ENCODE data around the gene PROB1. TPM values are rescaled to one million over a fixed set of nuclear protein-coding genes. Genes with fewer than 3 reads are reported as not detected.

The PROB1 gene
- polyA plus RNA-seq, 1 donor from 2014 or later = 0.74 TPM

DNA sequence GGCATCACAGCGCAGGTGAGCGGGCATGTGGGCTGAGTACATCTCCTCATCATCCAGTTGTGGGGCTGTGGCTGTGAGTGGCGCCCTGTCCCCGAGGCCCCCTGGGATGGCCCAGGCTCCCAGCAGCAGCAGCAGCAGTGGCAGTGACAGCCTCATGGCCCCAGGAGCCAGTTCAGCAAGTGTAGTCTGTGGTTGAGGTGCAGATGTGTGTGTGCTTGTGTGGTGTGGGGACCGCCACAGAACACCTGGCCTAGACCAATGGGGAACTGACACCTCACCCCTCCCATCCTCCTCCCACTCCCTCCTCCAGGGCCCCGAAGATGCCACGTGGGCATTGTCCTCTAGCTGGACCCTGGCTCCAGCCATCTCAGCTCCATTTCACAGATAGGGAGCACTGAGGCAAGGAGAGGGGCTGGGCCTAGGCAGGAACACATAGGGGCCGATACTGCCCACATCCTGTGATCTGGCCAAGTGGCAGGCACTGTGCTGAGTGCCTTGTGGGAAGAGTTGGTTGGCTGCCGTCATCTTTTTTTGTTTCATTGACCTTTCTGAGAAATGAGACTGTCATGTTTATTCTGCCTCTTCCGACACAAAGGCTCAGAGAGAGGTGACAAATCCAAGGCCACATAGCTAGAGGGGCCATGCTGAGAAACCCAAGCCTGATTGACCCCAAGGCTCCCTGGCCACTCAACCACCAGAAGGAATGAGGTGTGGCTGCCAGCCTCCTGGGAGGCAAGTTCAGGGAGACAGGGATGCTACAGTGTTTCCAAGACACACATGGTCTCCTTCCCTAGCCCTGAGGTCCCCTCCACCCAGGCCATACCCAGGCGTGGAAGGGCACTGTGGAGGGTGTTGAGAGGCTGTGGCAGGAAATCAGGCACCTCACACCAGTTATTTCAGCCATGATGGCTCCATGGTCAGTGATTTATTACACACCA is 4.9 kb downstream of the PROB1 start, which contains the start of gene MZB1:
Gene MZB1, minus strand, starts transcription at position 213 of the 938 bp plus-strand sequence. Its CDS starts 57 bp downstream, at position 156.
- no peaks in the 10 kb centered on the region for H3K9me3 ChIP-seq (ENCODE audit: low read length)
- H3K79me2 ChIP-seq (replicated peaks; ENCODE audit: insufficient read depth, low read length) = no peaks in the 10 kb centered on the region
- H3K27me3 ChIP-seq (ENCODE audit: insufficient read depth, low read depth, low read length) = peaks cover 39% of the 10 kb centered on the region
- no peaks in the 10 kb centered on the region for H3K9me2 ChIP-seq (ENCODE audit: insufficient read depth, low read length)
- H3K27ac ChIP-seq (ENCODE audit: low read length) = no peak within 1 kb of the TSS
- no peak within 1 kb of the TSS for H3K4me2 ChIP-seq (ENCODE audit: low read length)
- H2AFZ ChIP-seq (ENCODE audit: low read depth, low read length) = no peak within 1 kb of the TSS
- TF ChIP-seq TAF1 (IDR thresholded peaks at IDR 0.05; ENCODE audit: low read depth) = no peak
- no peak for TF ChIP-seq RAD21 (conservative IDR thresholded peaks at IDR 0.05)
- TF ChIP-seq, protein P1, sequence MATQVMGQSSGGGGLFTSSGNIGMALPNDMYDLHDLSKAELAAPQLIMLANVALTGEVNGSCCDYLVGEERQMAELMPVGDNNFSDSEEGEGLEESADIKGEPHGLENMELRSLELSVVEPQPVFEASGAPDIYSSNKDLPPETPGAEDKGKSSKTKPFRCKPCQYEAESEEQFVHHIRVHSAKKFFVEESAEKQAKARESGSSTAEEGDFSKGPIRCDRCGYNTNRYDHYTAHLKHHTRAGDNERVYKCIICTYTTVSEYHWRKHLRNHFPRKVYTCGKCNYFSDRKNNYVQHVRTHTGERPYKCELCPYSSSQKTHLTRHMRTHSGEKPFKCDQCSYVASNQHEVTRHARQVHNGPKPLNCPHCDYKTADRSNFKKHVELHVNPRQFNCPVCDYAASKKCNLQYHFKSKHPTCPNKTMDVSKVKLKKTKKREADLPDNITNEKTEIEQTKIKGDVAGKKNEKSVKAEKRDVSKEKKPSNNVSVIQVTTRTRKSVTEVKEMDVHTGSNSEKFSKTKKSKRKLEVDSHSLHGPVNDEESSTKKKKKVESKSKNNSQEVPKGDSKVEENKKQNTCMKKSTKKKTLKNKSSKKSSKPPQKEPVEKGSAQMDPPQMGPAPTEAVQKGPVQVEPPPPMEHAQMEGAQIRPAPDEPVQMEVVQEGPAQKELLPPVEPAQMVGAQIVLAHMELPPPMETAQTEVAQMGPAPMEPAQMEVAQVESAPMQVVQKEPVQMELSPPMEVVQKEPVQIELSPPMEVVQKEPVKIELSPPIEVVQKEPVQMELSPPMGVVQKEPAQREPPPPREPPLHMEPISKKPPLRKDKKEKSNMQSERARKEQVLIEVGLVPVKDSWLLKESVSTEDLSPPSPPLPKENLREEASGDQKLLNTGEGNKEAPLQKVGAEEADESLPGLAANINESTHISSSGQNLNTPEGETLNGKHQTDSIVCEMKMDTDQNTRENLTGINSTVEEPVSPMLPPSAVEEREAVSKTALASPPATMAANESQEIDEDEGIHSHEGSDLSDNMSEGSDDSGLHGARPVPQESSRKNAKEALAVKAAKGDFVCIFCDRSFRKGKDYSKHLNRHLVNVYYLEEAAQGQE (IDR thresholded peaks at IDR 0.05; ENCODE audit: borderline replicate concordance) = no peak
- TF ChIP-seq SMC3 (conservative IDR thresholded peaks at IDR 0.05; ENCODE audit: poor library complexity) = no peak
- TF ChIP-seq EP300 (conservative IDR thresholded peaks at IDR 0.05; ENCODE audit: poor library complexity, severe bottlenecking) = no peak
- no peak for TF ChIP-seq EZH2 (IDR thresholded peaks at IDR 0.05; ENCODE audit: borderline replicate concordance, insufficient read depth, low read length, poor library complexity, severe bottlenecking)
- TF ChIP-seq POLR2AphosphoS5 (IDR thresholded peaks at IDR 0.05) = no peak
- no peak for TF ChIP-seq MXI1 (conservative IDR thresholded peaks at IDR 0.05; ENCODE audit: poor library complexity, severe bottlenecking)
- TF ChIP-seq, protein P2, sequence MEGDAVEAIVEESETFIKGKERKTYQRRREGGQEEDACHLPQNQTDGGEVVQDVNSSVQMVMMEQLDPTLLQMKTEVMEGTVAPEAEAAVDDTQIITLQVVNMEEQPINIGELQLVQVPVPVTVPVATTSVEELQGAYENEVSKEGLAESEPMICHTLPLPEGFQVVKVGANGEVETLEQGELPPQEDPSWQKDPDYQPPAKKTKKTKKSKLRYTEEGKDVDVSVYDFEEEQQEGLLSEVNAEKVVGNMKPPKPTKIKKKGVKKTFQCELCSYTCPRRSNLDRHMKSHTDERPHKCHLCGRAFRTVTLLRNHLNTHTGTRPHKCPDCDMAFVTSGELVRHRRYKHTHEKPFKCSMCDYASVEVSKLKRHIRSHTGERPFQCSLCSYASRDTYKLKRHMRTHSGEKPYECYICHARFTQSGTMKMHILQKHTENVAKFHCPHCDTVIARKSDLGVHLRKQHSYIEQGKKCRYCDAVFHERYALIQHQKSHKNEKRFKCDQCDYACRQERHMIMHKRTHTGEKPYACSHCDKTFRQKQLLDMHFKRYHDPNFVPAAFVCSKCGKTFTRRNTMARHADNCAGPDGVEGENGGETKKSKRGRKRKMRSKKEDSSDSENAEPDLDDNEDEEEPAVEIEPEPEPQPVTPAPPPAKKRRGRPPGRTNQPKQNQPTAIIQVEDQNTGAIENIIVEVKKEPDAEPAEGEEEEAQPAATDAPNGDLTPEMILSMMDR (IDR thresholded peaks at IDR 0.05; ENCODE audit: poor library complexity, severe bottlenecking) = no peak
- no peak within 1 kb of the TSS for H3K4me3 ChIP-seq (ENCODE audit: low read length)
- no peaks in the 10 kb centered on the region for H4K20me1 ChIP-seq (ENCODE audit: insufficient read depth)
- no peaks in the 10 kb centered on the region for H3K36me3 ChIP-seq (ENCODE audit: insufficient read depth, low read length)
- H3K9ac ChIP-seq (ENCODE audit: low read length) = no peak within 1 kb of the TSS
- no peaks in the 10 kb centered on the region for H3F3A ChIP-seq (ENCODE audit: insufficient read depth, low read length, poor library complexity, severe bottlenecking)

DNA sequence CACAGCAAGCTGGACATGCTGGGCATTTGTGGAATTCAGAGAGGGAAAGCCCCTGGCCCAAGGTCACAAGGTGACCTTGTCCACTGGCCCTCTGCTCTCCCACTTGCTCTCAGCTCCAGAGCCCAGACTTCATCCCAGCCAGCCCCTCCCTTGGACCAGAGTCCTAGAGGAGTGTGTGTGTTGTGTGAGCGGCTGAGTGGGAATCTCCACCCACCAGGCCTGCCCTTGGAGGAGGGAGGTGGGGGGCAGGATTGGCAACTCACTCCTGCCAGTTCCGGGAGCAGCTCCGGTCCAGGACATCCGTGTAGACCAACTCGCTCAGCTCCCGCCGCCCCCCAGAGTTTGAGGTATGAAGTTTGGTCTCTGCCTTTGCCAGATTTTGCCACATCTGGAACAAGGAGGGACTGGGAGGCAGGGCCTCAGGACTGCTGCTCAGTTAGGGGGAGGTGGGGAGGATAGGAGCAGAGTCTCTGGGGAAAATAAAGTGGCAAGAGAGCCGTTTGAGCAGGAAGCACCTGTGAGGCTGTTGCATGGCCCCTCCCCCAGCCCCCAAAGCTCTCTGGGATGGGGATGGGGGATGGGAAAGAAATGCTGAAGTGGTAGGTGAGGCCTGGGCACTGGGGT is 6.6 kb downstream of the PROB1 start:
- H3K4me2 ChIP-seq (ENCODE audit: low read length) = no peak overlapping the region
- H4K20me1 ChIP-seq (ENCODE audit: insufficient read depth) = no peaks in the 10 kb centered on the region
- H3K79me2 ChIP-seq (replicated peaks; ENCODE audit: insufficient read depth, low read length) = no peaks in the 10 kb centered on the region

More for the DNA sequence above, 6.6 kb downstream of the PROB1 start:
- Histone ChIP-seq H3K27ac (ENCODE audit: low read length) (no peak overlapping the region), H3K9me3 (ENCODE audit: low read length) (no peaks in the 10 kb centered on the region), H3F3A (ENCODE audit: insufficient read depth, low read length, poor library complexity, severe bottlenecking) (no peaks in the 10 kb centered on the region), H3K9me2 (ENCODE audit: insufficient read depth, low read length) (no peaks in the 10 kb centered on the region), H3K36me3 (ENCODE audit: insufficient read depth, low read length) (no peaks in the 10 kb centered on the region), H3K4me3 (ENCODE audit: low read length) (no peak overlapping the region), H3K27me3 (ENCODE audit: insufficient read depth, low read depth, low read length) (peaks cover 23% of the 10 kb centered on the region), H3K9ac (ENCODE audit: low read length) (no peak overlapping the region), H2AFZ (ENCODE audit: low read depth, low read length) (no peak overlapping the region)
- TF ChIP-seq EZH2 (IDR thresholded peaks at IDR 0.05; ENCODE audit: borderline replicate concordance, insufficient read depth, low read length, poor library complexity, severe bottlenecking) (no peak), MXI1 (conservative IDR thresholded peaks at IDR 0.05; ENCODE audit: poor library complexity, severe bottlenecking) (no peak), SMC3 (conservative IDR thresholded peaks at IDR 0.05; ENCODE audit: poor library complexity) (no peak)
